OCI-LY1 (cell line): ENCODE results near the gene ZNF836.

Experiments
- H2AFZ ChIP-seq: fragments of 200-600 bp; sonication (generic), shearing (Covaris generic); 2 replicates; pipeline ENCODE4 v1.6.0; 2014; ENCODE audit warnings: antibody characterized with exemption, mild to moderate bottlenecking, low read length
- H3F3A ChIP-seq: fragments of 200-600 bp; sonication (generic), shearing (Covaris generic); 2 replicates; pipeline ENCODE4 v1.6.0; 2014; ENCODE audit warnings: mild to moderate bottlenecking, antibody characterized with exemption, low read length, moderate library complexity; ENCODE audit not compliant: insufficient read depth
- H3K27ac ChIP-seq: fragments of 200-600 bp; sonication (generic); 2 replicates; pipeline ENCODE4 v1.5.1; 2014; ENCODE audit warnings: low read length, mixed run types, mild to moderate bottlenecking, low read depth; ENCODE audit not compliant: poor library complexity, severe bottlenecking
- H3K27me3 ChIP-seq: fragments of 200-600 bp; sonication (generic); 2 replicates; pipeline ENCODE4 v1.6.0; 2014; ENCODE audit warnings: antibody characterized with exemption, mild to moderate bottlenecking, low read length, moderate library complexity; ENCODE audit not compliant: insufficient read depth
- H3K36me3 ChIP-seq: fragments of 200-600 bp; sonication (generic); 2 replicates; pipeline ENCODE4 v1.6.1; 2014; ENCODE audit warnings: mild to moderate bottlenecking, antibody characterized with exemption, low read length, moderate library complexity, mixed read lengths; ENCODE audit not compliant: insufficient read depth
- H3K4me1 ChIP-seq: fragments of 200-600 bp; sonication (generic); 2 replicates; pipeline ENCODE4 v1.5.1; 2014; ENCODE audit warnings: mild to moderate bottlenecking, low read length, moderate library complexity; ENCODE audit not compliant: insufficient read depth, severe bottlenecking
- H3K4me2 ChIP-seq: fragments of 200-600 bp; sonication (generic), shearing (Covaris generic); 2 replicates; pipeline ENCODE4 v1.6.1; 2014; ENCODE audit warnings: low read length
- H3K4me3 ChIP-seq: fragments of 200-600 bp; sonication (generic); 2 replicates; pipeline ENCODE4 v1.5.1; 2014; ENCODE audit warnings: low read length, low read depth, mild to moderate bottlenecking, mixed read lengths; ENCODE audit not compliant: poor library complexity, severe bottlenecking
- H3K79me2 ChIP-seq: fragments of 200-600 bp; shearing (Covaris generic); 2 replicates; pipeline ENCODE4 v1.6.1; 2016; ENCODE audit warnings: mixed run types, low read length, mixed read lengths; ENCODE audit not compliant: insufficient read depth
- H3K9ac ChIP-seq: fragments of 200-600 bp; sonication (generic), shearing (Covaris generic); 2 replicates; pipeline ENCODE4 v1.6.1; 2014; ENCODE audit warnings: mild to moderate bottlenecking, low read length, mixed read lengths
- H3K9me2 ChIP-seq: fragments of 200-600 bp; sonication (generic), shearing (Covaris generic); 2 replicates; pipeline ENCODE4 v1.6.1; 2014; ENCODE audit warnings: low read depth, mild to moderate bottlenecking, low read length, mixed read lengths
- H3K9me3 ChIP-seq: fragments of 200-600 bp; shearing (Covaris generic); 2 replicates; pipeline ENCODE4 v1.6.1; 2014; ENCODE audit warnings: low read length, mixed read lengths
- H4K20me1 ChIP-seq: fragments of 200-600 bp; sonication (generic), shearing (Covaris generic); 2 replicates; pipeline ENCODE4 v1.6.0; 2016; ENCODE audit warnings: mild to moderate bottlenecking, low read length; ENCODE audit not compliant: insufficient read depth
- EZH2 ChIP-seq: fragments of 200-600 bp; sonication (generic), shearing (Covaris generic); IDR thresholded peaks from 2 replicates; pipeline ENCODE4 v1.8.0; 2017; ENCODE audit warnings: borderline replicate concordance, mixed run types, mild to moderate bottlenecking, antibody characterized with exemption, low read length, moderate library complexity, mixed read lengths
- TF ChIP-seq, protein P1 (sequence below): fragments of 200-600 bp; sonication (generic), shearing (Covaris generic); IDR thresholded peaks from 2 replicates; pipeline ENCODE4 v1.5.1; 2017; ENCODE audit warnings: mild to moderate bottlenecking, antibody characterized with exemption, low read length, moderate library complexity, mixed read lengths

Gene ZNF836

DNA sequence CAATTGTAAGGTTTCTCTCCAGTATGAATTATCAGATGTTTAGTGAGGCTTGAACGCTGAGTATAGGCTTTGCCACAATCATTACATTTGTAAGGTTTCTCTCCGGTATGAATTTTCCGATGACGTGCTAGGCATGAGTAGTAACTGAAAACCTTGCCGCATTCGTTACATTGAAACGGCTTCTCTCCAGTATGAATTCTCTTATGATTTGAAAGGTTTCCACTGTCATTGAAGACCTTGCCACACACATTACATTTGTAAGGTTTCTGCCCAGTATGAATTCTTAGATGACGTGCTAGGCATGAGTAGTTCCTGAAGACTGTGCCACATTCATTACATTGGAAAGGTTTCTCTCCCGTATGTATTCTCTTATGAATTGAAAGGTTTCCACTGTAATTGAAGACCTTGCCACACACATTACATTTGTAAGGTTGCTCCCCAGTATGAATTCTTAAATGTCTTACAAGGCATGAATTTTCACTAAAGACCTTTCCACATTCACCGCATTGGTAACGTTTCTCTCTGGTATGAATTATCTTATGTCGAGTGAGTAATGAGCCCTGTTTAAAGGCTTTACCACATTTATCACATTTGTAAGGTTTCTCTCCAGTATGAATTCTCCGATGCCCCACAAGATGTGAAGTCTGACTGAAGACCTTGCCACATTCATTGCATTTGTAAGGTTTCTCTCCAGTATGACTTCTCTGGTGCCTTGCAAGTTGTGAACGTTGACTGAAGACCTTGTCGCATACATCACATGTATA lies 15.6 kb downstream of the ZNF836 start:
- Histone ChIP-seq H2AFZ (no peak overlapping the region), H3K9me3 (peaks cover 58% of the 10 kb centered on the region), H3K4me2 (no peak overlapping the region), H3K4me1 (no peaks in the 10 kb centered on the region), H3K27me3 (no peaks in the 10 kb centered on the region), H3K36me3 (peaks cover 41% of the 10 kb centered on the region), H3K9ac (no peak overlapping the region), H3K27ac (no peak overlapping the region), H4K20me1 (no peaks in the 10 kb centered on the region), H3K79me2 (no peaks in the 10 kb centered on the region), H3K9me2 (no peaks in the 10 kb centered on the region), H3F3A (no peaks in the 10 kb centered on the region), H3K4me3 (no peak overlapping the region)
- TF ChIP-seq, protein P1, sequence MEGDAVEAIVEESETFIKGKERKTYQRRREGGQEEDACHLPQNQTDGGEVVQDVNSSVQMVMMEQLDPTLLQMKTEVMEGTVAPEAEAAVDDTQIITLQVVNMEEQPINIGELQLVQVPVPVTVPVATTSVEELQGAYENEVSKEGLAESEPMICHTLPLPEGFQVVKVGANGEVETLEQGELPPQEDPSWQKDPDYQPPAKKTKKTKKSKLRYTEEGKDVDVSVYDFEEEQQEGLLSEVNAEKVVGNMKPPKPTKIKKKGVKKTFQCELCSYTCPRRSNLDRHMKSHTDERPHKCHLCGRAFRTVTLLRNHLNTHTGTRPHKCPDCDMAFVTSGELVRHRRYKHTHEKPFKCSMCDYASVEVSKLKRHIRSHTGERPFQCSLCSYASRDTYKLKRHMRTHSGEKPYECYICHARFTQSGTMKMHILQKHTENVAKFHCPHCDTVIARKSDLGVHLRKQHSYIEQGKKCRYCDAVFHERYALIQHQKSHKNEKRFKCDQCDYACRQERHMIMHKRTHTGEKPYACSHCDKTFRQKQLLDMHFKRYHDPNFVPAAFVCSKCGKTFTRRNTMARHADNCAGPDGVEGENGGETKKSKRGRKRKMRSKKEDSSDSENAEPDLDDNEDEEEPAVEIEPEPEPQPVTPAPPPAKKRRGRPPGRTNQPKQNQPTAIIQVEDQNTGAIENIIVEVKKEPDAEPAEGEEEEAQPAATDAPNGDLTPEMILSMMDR = no peak
- TF ChIP-seq EZH2 = no peak

DNA sequence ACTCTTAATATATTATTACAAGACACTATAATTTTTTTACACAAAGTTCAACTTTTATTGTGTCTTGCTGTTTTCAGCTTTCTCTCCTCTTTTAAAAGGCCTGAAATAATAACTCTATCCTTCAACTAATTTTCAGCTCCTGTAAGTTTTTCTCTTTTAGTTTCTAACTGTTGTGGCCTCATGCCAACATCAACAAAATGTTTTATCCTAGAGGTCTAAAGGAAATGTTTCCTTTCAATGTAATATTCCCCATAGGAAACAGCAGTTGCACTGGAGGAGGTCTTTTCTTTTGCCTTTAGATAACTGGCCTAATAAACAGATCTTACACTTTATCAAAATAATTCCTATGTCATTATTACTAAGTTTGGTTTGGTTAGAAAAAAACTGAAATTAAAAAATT lies 23.2 kb downstream of the ZNF836 start:
- Histone ChIP-seq H3K27me3 (no peaks in the 10 kb centered on the region), H3K79me2 (no peaks in the 10 kb centered on the region), H3F3A (no peaks in the 10 kb centered on the region), H3K4me2 (no peak overlapping the region), H3K9ac (no peak overlapping the region), H3K4me1 (no peaks in the 10 kb centered on the region), H3K9me2 (no peaks in the 10 kb centered on the region), H4K20me1 (no peaks in the 10 kb centered on the region), H3K27ac (no peak overlapping the region), H2AFZ (no peak overlapping the region), H3K9me3 (peaks cover 31% of the 10 kb centered on the region), H3K4me3 (no peak overlapping the region), H3K36me3 (no peaks in the 10 kb centered on the region)
- no peak for TF ChIP-seq EZH2
- TF ChIP-seq, protein P1 = no peak

DNA sequence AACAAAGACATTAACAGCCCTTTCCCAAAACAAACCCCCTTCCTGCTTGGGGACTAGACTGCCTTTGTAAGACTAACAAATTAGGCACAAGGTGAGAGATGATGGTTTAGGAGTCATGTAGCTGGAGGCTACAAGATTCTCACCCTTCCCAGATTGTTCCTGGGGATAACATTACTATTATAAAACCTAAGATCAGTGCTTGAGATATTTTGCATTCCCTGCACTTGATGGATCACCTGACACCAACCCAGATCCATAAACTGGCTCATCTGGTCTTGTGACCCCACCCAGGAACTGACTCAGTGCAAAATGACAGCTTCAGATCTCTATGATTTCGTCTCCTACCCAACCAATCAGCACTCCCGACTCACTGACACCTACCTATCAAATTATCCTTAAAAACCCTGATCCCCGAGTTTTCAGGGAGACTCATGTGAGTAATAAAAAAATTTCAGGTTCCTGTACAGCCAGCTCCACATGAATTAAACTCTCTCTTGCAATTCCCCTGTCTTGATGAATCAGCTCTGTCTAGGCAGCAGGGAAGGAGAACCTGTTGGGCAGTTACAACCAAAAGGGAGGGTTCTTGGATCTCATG lies 29.3 kb downstream of the ZNF836 start:
- peaks cover 17% of the 10 kb centered on the region for H3K9me3 ChIP-seq
- no peak overlapping the region for H3K27ac ChIP-seq
- H3K9me2 ChIP-seq = no peaks in the 10 kb centered on the region
- H3K4me2 ChIP-seq = no peak overlapping the region
- H3K36me3 ChIP-seq = no peaks in the 10 kb centered on the region; the same call in 1 of the 2 replicates
- H3F3A ChIP-seq = no peaks in the 10 kb centered on the region
- peaks cover 16% of the 10 kb centered on the region for H3K4me1 ChIP-seq
- no peaks in the 10 kb centered on the region for H4K20me1 ChIP-seq
- no peak overlapping the region for H3K4me3 ChIP-seq
- no peak for TF ChIP-seq EZH2
- TF ChIP-seq, protein P1 = no peak
- H2AFZ ChIP-seq = no peak overlapping the region
- no peak overlapping the region for H3K9ac ChIP-seq
- H3K27me3 ChIP-seq = no peaks in the 10 kb centered on the region
- no peaks in the 10 kb centered on the region for H3K79me2 ChIP-seq
